GM19043 (cell line): Measurements from ENCODE around the gene CCDC187.
"Not testable (repeated sequence)": the region's sequence is repeated elsewhere in the genome, so short reads cannot be mapped to it uniquely, and the experiment has no call there.

Experiments used
- ATAC-seq: cut with Tn5 transposase; IDR thresholded peaks from one replicate; pipeline ENCODE4 v1.9.1; 2021; ENCODE audit warnings: low read depth; ENCODE audit not compliant: unreplicated experiment

Gene CCDC187

DNA sequence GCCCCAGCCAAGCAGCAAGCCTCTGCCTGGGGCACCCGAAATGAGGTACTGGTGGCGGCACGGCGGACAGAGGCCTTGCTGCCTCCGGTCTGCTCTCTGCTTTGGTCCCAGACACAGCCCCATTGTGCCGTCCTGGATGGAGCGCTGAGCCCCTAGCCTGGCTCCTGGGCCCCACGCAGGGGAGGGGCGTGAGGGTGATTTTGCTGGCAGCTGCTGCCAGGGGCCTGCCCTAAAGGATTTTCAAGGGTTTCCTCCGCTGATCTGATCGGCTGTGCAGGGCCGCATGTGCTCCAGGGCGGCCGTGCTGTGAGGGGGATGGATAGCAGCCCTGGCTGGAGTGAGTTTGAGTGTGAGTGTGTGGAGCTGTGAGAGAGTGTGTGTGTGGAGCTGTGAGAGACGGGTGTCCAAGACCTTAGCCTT lies 24.7 kb upstream of the CCDC187 start:
- ATAC-seq = no peak

DNA sequence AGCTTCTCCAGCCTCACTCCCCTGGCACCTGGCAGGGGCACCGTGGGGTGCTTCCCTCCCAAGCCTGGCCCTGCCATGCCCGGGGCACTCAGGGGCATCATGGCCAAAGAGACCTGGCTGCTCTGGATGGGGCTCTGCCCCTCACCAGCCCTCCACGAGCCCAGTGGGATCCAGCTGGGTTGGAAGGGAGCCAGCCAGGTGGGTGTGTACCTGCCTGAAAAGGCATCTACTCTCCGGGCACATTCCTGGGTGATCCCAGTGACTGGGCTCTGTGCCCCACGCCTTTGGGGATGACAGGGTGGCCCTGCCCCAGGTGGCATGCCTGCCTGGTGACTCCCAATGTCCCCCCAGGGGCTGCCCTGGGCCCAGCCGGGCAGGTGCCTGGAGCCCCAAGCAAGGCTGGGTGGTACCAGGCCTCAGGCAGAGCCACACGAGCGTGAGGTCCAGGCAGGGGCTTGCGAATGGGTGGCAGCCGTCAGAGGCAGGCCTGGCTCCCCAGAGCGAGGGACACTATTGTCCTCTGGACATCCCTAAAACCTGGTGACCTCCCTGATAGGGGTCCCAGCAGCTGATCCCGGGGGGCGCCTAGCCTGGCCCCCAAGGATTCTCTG lies 24.2 kb upstream of the CCDC187 start:
- ATAC-seq = no peak

DNA sequence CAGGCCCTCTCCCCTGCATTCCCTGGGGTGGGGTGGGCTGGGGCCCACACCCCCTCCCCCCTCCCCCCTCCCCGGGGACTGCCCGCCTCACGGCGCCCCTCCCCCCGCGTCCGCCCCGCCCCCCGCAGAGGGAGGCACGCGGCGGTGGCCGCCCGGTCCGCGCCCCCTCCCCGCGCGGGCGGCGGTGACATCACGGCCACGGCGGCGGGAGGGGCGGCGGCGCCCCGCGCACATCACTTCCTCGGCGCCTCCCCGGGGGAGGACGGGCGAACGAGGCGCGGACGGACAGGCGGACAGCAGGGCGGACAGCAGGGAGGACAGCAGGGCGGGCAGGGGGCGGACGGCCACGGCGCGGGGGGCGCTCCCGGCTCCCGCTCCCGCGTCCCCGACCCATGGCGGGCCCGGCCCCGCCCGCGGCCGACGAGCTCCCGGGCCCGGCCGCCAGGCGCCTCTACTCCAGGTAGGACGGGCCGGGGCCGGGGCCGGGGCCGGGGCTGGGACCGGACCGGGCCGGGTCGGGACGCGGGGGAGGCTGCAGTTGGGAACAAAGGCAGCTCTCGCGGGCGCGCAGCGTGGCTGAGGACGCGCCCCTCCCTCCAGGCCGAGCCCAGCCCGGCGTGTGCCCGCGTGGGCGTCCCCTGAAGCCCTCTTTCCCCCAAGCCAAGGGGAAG lies 23.5 kb upstream of the CCDC187 start, which contains the start of gene GPSM1:
Gene GPSM1 (plus strand): TSS at position 236 of the 671 bp plus-strand sequence. CDS start 157 bp downstream, at position 393.
- no peak for ATAC-seq

DNA sequence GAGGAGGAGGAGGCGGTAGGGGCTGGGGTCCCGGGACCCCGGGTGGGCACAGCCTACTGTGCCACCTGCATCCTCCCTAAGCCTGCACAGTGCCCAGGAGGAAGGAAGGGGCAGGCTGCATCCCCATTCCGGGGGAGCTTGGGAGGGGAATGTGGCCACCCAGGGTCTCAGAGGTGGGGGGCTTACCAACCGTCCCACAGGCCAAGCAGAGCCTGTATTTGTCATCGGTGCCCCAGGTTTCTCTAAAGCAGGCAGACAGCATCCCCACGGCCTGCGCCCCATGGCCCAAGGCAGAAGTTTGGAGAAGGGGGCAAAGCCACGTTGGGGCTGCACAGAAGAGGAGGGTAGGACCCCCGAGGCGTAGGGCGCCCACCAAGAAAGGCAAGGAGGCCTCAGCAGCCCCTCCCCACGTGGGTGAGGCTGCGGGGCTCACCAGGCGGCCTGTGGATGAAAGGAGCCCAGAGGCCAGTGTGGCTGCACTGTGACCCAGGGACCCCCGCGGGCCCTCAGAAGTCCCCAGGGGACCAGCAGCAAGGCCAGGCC lies 22.9 kb upstream of the CCDC187 start:
- no peak for ATAC-seq

DNA sequence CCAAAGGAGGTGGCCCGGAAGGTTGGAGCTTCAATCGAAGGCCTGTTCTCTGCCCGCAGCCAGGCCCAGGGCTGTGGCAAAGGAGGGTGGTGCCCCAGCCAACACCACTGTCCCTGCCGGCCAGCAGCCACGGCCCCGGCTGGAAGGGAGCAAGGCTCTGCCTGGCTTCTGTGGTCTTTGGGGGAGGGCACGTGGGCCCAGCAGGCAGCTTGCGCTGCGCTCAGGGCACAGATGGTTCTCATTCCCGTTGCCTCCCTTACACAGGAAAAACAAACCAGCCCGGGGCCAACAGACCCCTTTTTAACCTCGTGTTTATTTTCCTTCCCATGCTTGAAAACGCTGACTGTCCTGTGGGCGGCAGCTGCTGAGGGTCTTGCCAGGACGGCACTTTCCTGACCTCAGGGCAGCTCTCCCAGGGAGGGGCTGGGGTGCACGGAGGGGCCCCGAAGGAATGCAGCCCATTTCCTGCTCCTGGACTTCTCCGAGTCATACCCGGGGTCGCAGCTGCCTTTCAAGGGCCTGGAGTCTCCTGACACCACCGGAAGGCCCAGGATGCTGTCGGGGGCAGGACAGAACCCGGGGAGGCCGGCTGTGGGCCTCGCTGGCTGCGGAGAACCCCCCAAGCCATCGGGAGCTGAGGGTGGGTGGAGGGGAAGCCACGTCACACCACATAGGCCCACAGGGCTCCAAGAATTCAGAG lies 22.3 kb upstream of the CCDC187 start:
- no peak for ATAC-seq

DNA sequence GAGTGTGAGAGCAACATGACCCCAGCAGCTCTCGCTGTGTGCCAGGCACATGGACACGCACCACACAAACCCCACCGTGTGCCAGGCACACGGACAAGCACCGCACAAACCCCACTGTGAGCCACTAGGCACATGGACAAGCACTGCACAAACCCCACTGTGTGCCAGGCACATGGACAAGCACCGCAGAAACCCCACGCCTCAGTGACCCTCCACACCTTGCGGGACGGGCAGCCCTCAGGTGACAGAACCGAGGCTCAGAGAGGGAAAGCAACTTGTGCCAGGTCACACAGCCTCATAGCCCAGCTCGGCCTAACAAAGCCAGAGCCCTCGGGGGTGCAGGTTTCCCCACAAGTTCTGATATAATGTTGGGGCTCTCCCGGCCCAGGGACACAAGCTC lies 21.5 kb upstream of the CCDC187 start:
- no peak for ATAC-seq

DNA sequence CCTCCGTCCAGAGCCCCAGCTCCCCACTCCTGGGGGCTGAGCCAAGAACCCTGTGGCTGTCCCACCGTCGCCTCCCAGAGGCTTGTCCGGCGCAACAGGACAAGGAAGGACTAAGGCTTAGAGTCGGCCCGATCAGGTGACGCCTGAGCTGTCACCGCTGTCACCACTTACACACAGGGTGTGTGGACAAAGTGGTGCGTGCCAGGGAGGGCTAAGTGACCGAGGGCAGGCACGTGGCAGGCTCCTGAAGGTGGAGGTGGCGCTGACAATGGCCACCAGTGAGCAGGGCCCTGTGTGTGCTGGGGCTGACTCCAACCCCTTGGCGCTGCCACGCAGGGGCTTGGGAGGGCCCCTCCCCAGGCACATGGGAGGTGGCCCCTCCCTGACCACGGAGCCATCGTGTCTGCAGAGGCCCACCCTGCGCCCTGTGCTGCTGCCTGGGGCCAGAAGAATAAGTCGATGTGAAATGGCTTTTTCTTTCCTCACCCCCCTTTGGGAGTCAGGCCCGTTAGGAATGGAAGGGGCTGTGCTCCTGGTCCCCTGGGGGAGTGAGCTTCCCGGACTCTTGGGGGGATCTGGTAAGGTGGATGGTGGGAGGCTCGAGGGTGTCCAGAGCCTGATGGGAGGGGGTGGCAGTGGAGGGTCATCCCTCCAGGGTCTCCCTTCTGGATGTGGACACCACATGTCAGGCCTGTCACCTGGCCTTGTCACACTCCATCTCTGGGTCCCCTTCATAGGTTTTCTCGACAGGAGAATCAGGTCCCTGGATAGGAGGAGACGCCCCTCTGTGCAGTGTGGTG lies 20.8 kb upstream of the CCDC187 start:
- no peak for ATAC-seq

DNA sequence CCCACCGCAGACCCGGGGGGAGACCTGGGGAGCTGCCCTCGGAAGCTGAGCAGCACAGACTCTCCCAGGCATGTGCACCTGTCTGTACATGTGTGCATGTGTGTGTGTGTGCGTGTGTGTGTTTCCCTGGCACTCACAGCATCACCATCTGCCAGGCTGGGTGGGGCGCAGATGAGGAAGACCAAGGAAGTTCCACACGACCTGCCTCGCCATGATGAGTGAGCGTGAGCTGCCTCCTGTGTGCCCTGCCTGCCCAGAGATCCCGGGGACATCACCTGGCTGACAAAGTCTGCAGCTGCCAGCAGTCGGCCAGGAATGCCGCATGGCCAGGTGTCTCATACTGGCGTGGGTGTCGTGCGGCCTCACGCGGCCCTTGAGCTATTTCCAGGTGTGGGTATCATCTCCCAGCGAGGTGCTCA lies 19.5 kb upstream of the CCDC187 start:
- no peak for ATAC-seq

DNA sequence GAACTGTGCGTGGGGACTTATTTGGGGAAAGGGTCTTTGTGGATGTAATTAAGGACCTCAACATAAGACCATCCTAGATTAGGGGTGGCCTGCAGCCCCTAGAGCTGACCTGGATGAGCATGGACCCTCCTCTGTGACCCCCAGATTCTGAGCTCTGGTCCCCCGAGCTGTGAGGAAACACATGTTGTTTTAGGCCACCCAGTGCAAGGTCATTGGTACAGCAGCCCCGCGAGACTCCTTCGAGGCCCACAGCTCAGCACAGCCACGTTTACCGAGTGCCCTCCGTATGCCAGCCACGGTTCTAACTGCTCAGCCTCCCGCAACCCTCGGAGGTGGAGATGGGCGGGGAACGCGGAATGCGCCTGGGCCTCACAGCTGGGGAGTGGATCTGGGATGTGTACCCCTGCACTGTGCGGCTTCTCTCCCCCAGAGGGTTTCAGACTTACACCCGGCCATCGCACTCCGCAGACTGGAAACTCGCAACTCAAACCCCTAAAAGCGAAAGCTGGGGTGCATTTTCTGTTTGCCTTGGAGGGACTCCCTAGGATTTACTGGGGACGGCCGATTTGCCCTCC lies 18.9 kb upstream of the CCDC187 start:
- ATAC-seq = no peak

DNA sequence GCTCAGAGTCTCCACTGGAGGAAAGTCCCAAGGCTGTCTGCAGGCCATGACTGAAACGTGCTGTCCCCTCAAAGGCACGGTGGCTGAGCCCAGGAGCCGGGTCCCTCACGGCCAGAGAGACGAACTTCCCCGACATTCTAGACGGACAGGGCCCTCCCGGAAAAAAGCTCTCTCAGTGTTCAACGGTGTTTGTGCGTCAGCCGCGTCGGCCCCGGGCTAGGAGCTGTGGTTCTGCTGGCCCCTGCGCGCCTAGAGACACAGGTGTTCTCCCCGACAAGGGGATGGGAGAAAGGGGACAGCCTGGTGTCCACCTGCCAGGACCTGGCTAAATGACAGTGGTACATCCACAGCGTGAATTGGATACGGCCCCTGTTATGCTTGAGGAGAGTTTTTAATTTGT lies 17.7 kb upstream of the CCDC187 start:
- ATAC-seq = no peak

DNA sequence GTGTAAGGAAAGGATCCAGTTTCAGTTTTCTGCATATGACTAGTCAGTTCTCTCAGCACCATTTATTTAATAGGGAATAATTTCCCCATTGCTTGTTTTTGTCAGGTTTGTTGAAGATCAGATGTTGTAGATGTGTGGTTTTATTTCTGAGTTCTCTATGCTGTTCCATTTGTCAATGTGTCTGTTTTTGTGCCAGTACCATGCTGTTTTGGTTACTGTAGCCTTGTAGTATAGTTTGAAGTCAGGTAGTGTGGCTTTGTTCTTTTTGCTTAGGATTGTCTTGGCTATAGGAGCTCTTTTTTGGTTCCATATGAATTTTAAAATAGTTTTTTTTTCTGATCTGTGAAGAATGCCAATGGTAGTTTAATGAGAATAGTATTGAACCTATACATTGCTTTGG lies 17.1 kb upstream of the CCDC187 start:
- not testable (repeated sequence) for ATAC-seq

DNA sequence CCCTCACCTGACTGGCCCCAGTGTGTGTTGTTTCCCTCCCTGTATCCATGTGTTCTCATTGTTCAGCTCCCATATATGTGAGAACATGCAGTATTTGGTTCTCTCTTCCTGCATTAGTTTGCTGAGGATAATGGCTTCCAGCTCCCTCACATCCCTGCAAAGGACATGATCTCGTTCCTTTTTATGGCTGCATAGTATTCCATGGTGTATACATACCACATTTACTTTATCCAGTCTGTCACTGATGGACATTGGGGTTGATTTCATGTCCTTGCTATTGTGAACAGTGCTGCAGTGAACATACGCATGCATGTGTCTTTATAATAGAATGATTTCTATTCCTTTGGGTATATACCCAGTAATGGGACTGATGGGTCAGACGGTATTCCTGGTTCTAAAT lies 16.1 kb upstream of the CCDC187 start:
- not testable (repeated sequence) for ATAC-seq

DNA sequence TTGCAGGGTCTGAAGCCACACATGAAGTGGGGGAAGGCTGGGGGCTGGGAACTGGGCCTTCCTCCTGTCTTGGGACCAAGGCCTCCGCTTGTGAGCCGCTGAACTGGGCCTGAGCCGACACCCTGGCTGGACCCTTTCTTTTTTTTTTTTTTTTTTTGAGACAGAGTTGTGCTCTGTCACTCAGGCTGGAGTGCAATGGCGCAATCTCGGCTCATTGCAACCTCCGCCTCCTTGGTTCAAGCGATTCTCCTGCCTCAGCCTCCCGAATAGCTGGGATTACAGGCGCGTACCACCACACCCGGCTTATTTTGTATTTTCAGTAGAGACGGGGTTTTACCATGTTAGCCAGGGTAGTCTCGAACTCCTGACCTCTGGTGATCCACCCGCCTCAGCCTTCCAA lies 15.3 kb upstream of the CCDC187 start:
- not testable (repeated sequence) for ATAC-seq

DNA sequence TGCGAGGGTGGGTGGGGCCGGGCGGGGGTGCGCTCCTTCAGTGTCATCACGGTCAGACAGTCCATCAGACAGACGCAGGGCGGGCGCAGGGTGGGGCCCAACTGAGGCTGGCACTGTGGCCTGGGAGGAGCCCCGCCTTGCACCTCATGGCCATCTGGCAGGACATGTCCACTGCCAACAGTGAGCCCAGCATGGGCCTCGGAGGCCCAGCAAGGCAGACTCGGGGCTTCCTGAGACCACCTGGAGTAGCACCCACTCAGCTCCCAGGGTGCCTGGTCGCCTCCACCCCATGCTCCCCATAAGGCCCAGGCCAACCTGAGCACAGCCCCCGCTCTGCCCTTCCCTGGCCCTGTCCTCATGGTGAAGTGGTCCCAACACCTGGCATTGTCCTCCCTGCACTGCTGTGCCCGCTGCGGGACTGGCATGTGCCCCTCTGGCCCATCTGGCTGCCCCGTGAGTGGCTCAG lies 14.9 kb upstream of the CCDC187 start:
- no peak for ATAC-seq

DNA sequence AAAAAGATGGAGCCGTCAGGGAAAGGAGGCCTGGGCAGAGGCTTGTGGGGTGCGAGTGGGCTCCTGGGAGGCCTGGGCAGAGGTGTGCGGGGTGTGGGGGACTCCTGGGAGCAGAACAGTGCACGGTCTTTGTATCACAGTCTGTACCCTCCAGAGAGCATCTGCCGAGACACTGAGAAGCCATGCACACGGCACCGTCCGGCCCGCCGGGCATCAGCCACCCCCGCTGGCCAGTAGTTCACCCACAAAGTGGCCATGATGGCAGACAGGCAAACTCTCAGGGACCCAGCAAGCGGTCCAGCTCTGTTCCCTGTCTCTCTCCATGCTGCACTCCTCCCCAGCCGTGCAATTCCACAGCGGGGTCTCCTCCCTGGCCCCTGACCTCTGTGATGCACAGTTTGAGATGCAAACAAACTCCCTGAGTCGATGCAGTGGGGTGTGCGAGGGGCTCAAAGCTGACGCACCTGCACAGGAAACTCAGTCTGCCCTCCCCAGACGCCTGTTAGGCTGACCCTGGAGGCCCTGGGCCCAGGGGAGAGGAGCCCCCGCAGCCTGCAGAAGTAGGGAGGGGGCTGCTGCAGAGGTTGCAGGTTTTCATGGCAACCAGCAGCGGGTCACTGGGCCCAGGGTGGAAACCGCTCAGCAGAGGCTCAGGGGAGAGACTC lies 14.3 kb upstream of the CCDC187 start:
- no peak for ATAC-seq

DNA sequence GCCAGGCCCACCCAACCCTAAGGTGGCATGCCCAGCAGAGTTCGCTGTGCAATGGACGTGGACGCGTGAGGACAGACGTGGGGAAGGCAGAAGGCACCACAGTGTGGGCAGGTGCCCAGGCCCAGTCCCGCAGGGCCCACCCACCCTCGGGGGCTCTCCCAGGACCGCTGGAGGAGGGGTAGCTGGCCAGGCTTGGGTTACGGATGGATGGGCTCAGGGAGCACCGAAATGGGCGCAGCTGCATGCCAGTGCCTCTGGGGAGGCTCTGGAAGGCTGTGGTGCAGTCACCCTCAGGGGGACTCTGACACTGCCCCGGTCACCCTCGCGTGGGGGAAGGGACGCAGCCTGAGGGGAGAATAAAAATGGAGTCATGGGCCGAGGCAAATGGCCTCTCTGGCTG lies 13.8 kb upstream of the CCDC187 start:
- no peak for ATAC-seq

DNA sequence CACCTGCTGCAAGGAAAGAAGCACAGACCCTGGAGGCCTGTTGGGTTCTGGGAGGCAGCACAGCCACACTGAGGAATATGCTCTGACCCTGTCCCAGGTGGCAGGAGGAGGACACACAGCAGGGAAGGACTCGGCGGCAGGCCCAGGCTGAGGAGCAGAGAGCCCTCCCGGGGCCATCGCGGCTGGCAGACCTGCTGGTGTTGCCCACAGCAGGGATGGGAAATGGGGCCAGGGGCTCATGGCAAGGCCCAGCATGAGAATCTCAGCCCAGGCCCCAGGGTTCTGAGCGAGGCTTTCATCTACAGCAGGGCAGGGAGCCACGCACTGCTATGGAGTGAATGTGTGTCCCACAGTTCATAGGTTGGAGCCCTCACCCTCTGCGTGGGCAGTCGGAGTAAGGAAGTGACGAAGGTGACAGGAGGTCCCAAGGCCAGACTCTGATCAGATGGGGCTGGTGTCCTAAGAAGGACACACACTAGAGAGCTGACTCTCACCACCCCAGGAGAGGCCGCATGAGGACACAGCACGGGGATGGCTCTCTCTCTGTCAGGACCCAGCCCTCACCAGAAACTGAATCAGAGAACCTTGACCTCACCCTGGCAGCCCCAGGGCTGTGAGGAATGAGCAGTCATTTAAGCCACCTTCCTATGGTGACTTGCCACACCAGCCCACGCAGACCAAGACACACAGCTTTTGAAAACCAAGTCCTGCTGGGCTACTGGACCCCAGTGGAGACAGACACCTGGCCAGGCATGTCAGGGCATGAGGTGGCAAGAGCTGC lies 13.2 kb upstream of the CCDC187 start:
- ATAC-seq = no peak

DNA sequence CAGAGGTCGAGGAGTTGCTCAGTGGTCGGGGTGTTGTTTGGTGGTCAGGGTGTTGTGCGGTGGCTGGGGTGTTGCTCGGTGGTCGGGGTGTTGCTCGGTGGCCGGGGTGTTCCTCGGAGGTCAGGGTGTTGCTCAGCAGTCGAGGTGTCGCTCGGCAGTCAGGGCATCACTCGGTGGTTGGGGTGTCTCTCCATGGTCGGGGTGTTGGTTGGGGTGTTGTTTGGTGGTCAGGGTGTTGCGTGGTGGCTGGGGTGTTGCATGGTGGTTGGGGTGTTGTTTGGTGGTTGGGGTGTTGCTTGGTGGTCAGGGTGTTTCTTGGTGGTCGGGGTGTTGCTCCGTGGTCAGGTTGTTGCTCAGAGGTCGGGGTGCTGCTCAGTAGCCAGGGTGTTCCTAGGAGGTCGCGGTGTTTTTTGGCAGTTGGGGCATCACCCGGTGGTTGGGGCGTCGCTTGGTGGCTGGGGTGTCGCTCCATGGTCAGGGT lies 12.4 kb upstream of the CCDC187 start:
- ATAC-seq = no peak

DNA sequence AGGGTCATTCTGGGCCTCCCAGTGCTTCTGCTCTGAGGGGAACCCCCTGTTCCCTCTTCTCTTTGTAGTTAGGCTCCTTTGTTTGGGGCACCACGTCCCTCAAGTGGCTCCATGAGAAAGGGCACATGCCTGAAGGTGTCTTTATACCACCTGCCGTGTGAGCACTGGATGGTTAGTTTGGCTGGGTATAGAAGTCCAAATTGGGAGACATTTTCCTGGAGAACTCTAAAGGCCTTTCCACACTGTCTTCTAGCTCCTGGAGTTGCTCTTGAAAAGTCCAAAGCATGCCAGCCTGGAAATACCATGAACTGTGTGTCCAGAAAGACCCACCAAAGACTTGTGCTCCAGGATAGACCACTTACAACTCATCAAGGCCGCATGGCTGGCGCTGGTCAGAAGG lies 11.1 kb upstream of the CCDC187 start:
- no peak for ATAC-seq
